Measurements from ENCODE around the gene ZNF385A. TPM values are rescaled to one million over a fixed set of nuclear protein-coding genes. Genes with fewer than 3 reads are reported as not detected.
A peak's percentile ranks its signal among the peaks of the same experiment; 100 is the strongest.

Gene ZNF385A
- total and polyA plus RNA-seq, 9 of the 15 experiments (the other 6 are each of a cell fraction or from before 2014, with no cell fraction given): 1.0 to 111 (median 7.7) TPM

GRCh38 chr12:54416687-54417603 lies 32.4 kb upstream of the ZNF385A start (continued):
- TF ChIP-seq ZNF175 (CRISPR knock-in tag; IDR thresholded peaks at IDR 0.05; ENCODE audit: low read depth) (no peak), TBL1XR1 (IDR thresholded peaks at IDR 0.05; ENCODE audit: low read length in 2 of 2) (0 out of 4 replicates have a peak, but pooled peaks of 1 of the 2 experiments have one; percentile 55), NFIC (IDR thresholded peaks at IDR 0.05) (peak; percentile 84), CEBPG (CRISPR knock-in tag; IDR thresholded peaks at IDR 0.05) (peak; percentile 73; the same call in 1 of the 2 replicates), CEBPG (tag; conservative IDR thresholded peaks at IDR 0.05 in 1 of 2, IDR thresholded peaks at IDR 0.05 in 1 of 2) (peak; percentile 90 to 94), ERF (CRISPR knock-in tag; IDR thresholded peaks at IDR 0.05) (no peak), FOXK1 (CRISPR knock-in tag; IDR thresholded peaks at IDR 0.05; ENCODE audit: borderline replicate concordance) (no peak), GMEB1 (CRISPR knock-in tag; IDR thresholded peaks at IDR 0.05) (no peak), ZBTB7A (IDR thresholded peaks at IDR 0.05; ENCODE audit: borderline replicate concordance, control insufficient read depth, low read depth, low read length) (no peak; the same call in 1 of the 2 replicates), PKNOX1 (IDR thresholded peaks at IDR 0.05) (0 out of 2 replicates have a peak, but pooled peaks have one; percentile 19), THAP12 (CRISPR knock-in tag; IDR thresholded peaks at IDR 0.05) (no peak), ZSCAN29 (IDR thresholded peaks at IDR 0.05) (no peak), BCL6 (CRISPR knock-in tag; IDR thresholded peaks at IDR 0.05) (no peak), ZKSCAN8 (CRISPR knock-in tag; IDR thresholded peaks at IDR 0.05) (no peak), HMGN3 (IDR thresholded peaks at IDR 0.05; ENCODE audit: borderline replicate concordance, extremely low read depth, insufficient read length, low read depth, low read length) (no peak), ZFP1 (CRISPR knock-in tag; IDR thresholded peaks at IDR 0.05) (no peak), ZNF639 (CRISPR knock-in tag; conservative IDR thresholded peaks at IDR 0.05 in 1 of 2, IDR thresholded peaks at IDR 0.05 in 1 of 2) (no peak), NELFE (IDR thresholded peaks at IDR 0.05; ENCODE audit: insufficient read depth, insufficient read length) (no peak), NFRKB (IDR thresholded peaks at IDR 0.05; ENCODE audit: low read depth) (no peak), GATAD2B (IDR thresholded peaks at IDR 0.05; ENCODE audit: borderline replicate concordance) (no peak)
